Measurements from ENCODE around the gene OR52I2.

- no peak for TF ChIP-seq CTCF (IDR thresholded peaks at IDR 0.05; ENCODE audit: low read length)
- no peak for TF ChIP-seq EZH2 (IDR thresholded peaks at IDR 0.05; ENCODE audit: borderline replicate concordance, low read length)
Observed at GRCh38 chr11:4636136-4636535, 54.6 kb downstream of the OR52I2 start.
